GM19193 (cell line): Measurements from ENCODE around the gene STK26.

Source experiments
- POLR2A ChIP-seq: IDR thresholded peaks from 4 replicates; pipeline ENCODE4 v1.6.1; 2011; ENCODE audit not compliant: insufficient read depth, insufficient read length; ENCODE audit errors: extremely low read depth

STK26 gene

GRCh38 chrX:132071254-132071653 lies 48.2 kb downstream of the STK26 start:
- no peak for TF ChIP-seq POLR2A

GRCh38 chrX:132077414-132077813 lies 54.3 kb downstream of the STK26 start:
- no peak for TF ChIP-seq POLR2A

- TF ChIP-seq POLR2A = no peak
These were observed 54.8 kb downstream of the STK26 start for GRCh38 chrX:132077912-132078311.

GRCh38 chrX:132085786-132086185 lies 62.7 kb downstream of the STK26 start:
- TF ChIP-seq POLR2A = no peak

GRCh38 chrX:132086672-132087071 lies 63.6 kb downstream of the STK26 start:
- TF ChIP-seq POLR2A = no peak

- no peak for TF ChIP-seq POLR2A
These were observed 65.8 kb downstream of the STK26 start for GRCh38 chrX:132088864-132089263.

- TF ChIP-seq POLR2A = no peak
These were observed 67.5 kb downstream of the STK26 start for GRCh38 chrX:132090403-132091159.

- no peak for TF ChIP-seq POLR2A
These were observed 69.5 kb downstream of the STK26 start for GRCh38 chrX:132092439-132093065.

- TF ChIP-seq POLR2A = no peak
These were observed 70.2 kb downstream of the STK26 start for GRCh38 chrX:132093239-132093860.

GRCh38 chrX:132094164-132094563 lies 71.1 kb downstream of the STK26 start:
- TF ChIP-seq POLR2A = no peak

- no peak for TF ChIP-seq POLR2A
These were observed 78.1 kb downstream of the STK26 start for GRCh38 chrX:132101206-132101605.

- TF ChIP-seq POLR2A = no peak
These were observed 78.7 kb downstream of the STK26 start for GRCh38 chrX:132101799-132102198.

- TF ChIP-seq POLR2A = no peak
These were observed 84.2 kb downstream of the STK26 start for GRCh38 chrX:132107291-132107690.

GRCh38 chrX:132114607-132115006 lies 91.5 kb downstream of the STK26 start:
- TF ChIP-seq POLR2A = no peak

- TF ChIP-seq POLR2A = no peak
These were observed 92.7 kb downstream of the STK26 start for GRCh38 chrX:132115792-132116191.

- TF ChIP-seq POLR2A = no peak
These were observed 95.3 kb downstream of the STK26 start for GRCh38 chrX:132118358-132118757.
